HCT116 (cell line): ENCODE data around the gene DLK1. TPM values are rescaled to one million over a fixed set of nuclear protein-coding genes. Genes with fewer than 3 reads are reported as not detected.

Experiments used
- ATAC-seq: fragments of 200-7000 bp; cut with Tn5 transposase; 2 replicates; pipeline ENCODE4 v1.9.1; 2020; ENCODE audit warnings: mild to moderate bottlenecking, moderate library complexity
- BruUV-seq: library from RNA; stranded (reverse); fragments of 400-500 nt; replicated peaks from 2 replicates; lab custom pipeline; 2021; lab: Mats Ljungman, UMichigan
- CTCF ChIA-PET: fragments of 300-600 bp; sonication (Branson Sonifier 250); formaldehyde crosslinking; loops from one replicate; lab custom pipeline; 2021; ENCODE audit warnings: antibody characterized with exemption; lab: Charles Lee
- POLR2A ChIA-PET: fragments of 300-600, 350-600 bp; sonication (Branson Sonifier 250); formaldehyde crosslinking; loops from one replicate; lab custom pipeline; 2021; ENCODE audit warnings: antibody characterized with exemption; lab: Charles Lee
- RAD21 ChIA-PET, 2 experiments: fragments of 300-600 bp; sonication (Branson Sonifier 250); formaldehyde crosslinking; loops; one replicate each; lab custom pipeline; 2023; ENCODE audit warnings: low total read pairs in 2 of 2; ENCODE audit not compliant: uncharacterized antibody in 2 of 2, unreplicated experiment in 2 of 2, low non-redundant PET in 1 of 2; lab: Charles Lee
- DNase-seq: peaks from one replicate; pipeline ENCODE4 v3.0.0-alpha.2; 2010; ENCODE audit warnings: low read depth, low spot score
- H2AFZ ChIP-seq: fragments of 200-600 bp; shearing (Covaris generic), sonication (generic); 2 replicates; pipeline ENCODE4 v1.6.1; 2017; ENCODE audit warnings: low read depth, mixed run types, mixed read lengths, antibody characterized with exemption, low read length; ENCODE audit not compliant: poor library complexity, severe bottlenecking
- H3K27ac ChIP-seq: 2 replicates; pipeline ENCODE4 v1.5.1; 2012; ENCODE audit warnings: low read depth, low read length
- H3K27me3 ChIP-seq: fragments of 200-600 bp; sonication (generic); 2 replicates; pipeline ENCODE4 v1.6.1; 2016; ENCODE audit warnings: mixed run types, low read length, mixed read lengths; ENCODE audit not compliant: insufficient read depth
- H3K36me3 ChIP-seq, 2 experiments: fragments of 200-500 bp in 1 of 2; fragments of 200-600 bp in 1 of 2; sonication (Bioruptor generic) in 1 of 2; sonication (generic) in 1 of 2; 2 replicates each; pipeline versions ENCODE4 v1.5.1 to v1.6.1; 2014 to 2016; ENCODE audit warnings: low read length in 2 of 2, inconsistent platforms in 1 of 2, mixed read lengths in 1 of 2, mixed run types in 1 of 2; ENCODE audit not compliant: insufficient read depth in 2 of 2, control insufficient read depth in 1 of 2
- H3K4me1 ChIP-seq, 2 experiments: fragments of 200-600 bp in 1 of 2; sonication (generic) in 1 of 2; 2 replicates each; pipeline versions ENCODE4 v1.5.1 to v1.6.1; 2012 to 2017; ENCODE audit warnings: low read length in 2 of 2, inconsistent platforms in 1 of 2, mild to moderate bottlenecking in 1 of 2, mixed read lengths in 1 of 2, mixed run types in 1 of 2, moderate library complexity in 1 of 2; ENCODE audit not compliant: insufficient read depth in 2 of 2, control insufficient read depth in 1 of 2
- H3K4me2 ChIP-seq: fragments of 200-600 bp; sonication (generic); 2 replicates; pipeline ENCODE4 v1.6.1; 2017; ENCODE audit warnings: mixed run types, low read length, mixed read lengths
- H3K4me3 ChIP-seq, 2 experiments: fragments of 200-600 bp in 1 of 2; sonication (generic) in 1 of 2; replicated peaks in 1 of 2; 2 replicates each; pipeline ENCODE4 v1.5.1; 2011 to 2016; ENCODE audit warnings: low read length in 2 of 2, control low read depth in 1 of 2, low read depth in 1 of 2, mild to moderate bottlenecking in 1 of 2, mixed read lengths in 1 of 2, mixed run types in 1 of 2
- H3K79me2 ChIP-seq: fragments of 200-600 bp; sonication (generic); 2 replicates; pipeline ENCODE4 v1.6.1; 2017; ENCODE audit warnings: mild to moderate bottlenecking, mixed run types, low read length, moderate library complexity, mixed read lengths; ENCODE audit not compliant: insufficient read depth
- H3K9ac ChIP-seq: fragments of 200-600 bp; sonication (generic); 2 replicates; pipeline ENCODE4 v1.6.1; 2016; ENCODE audit warnings: low read length, mixed read lengths
- H3K9me2 ChIP-seq: fragments of 200-600 bp; sonication (generic), shearing (Covaris generic); 2 replicates; pipeline ENCODE4 v1.6.1; 2017; ENCODE audit warnings: mixed run types, mild to moderate bottlenecking, moderate library complexity; ENCODE audit not compliant: insufficient read depth
- H3K9me3 ChIP-seq, 2 experiments: fragments of 200-500 bp in 1 of 2; fragments of 200-600 bp in 1 of 2; sonication (Bioruptor generic) in 1 of 2; sonication (generic) in 1 of 2; 2 replicates each; pipeline ENCODE4 v1.6.1; 2014 to 2017; ENCODE audit warnings: low read length in 2 of 2, mixed read lengths in 2 of 2, inconsistent platforms in 1 of 2, low read depth in 1 of 2, mild to moderate bottlenecking in 1 of 2, mixed run types in 1 of 2, moderate library complexity in 1 of 2; ENCODE audit not compliant: control insufficient read depth in 1 of 2, insufficient read depth in 1 of 2
- H4K20me1 ChIP-seq: fragments of 200-600 bp; sonication (generic), shearing (Covaris generic); 2 replicates; pipeline ENCODE4 v1.6.1; 2017; ENCODE audit warnings: mixed run types, mild to moderate bottlenecking, moderate library complexity; ENCODE audit not compliant: insufficient read depth
- ATF3 ChIP-seq: IDR thresholded peaks from 2 replicates; pipeline ENCODE4 v1.6.1; 2012
- CEBPB ChIP-seq: IDR thresholded peaks from 2 replicates; pipeline ENCODE4 v1.6.1; 2012; ENCODE audit warnings: low read depth
- EGR1 ChIP-seq: IDR thresholded peaks from 2 replicates; pipeline ENCODE4 v1.6.1; 2012; ENCODE audit warnings: low read depth
- EZH2 ChIP-seq: fragments of 200-600 bp; sonication (generic); IDR thresholded peaks from 2 replicates; pipeline ENCODE4 v1.6.1; 2017; ENCODE audit warnings: antibody characterized with exemption, mixed run types
- FOSL1 ChIP-seq: IDR thresholded peaks from 2 replicates; pipeline ENCODE4 v1.6.1; 2012; ENCODE audit warnings: low read depth
- JUND ChIP-seq: IDR thresholded peaks from 2 replicates; pipeline ENCODE4 v1.6.1; 2012
- POLR2A ChIP-seq: IDR thresholded peaks from 2 replicates; pipeline ENCODE4 v1.7.0; 2011; ENCODE audit warnings: borderline replicate concordance; ENCODE audit not compliant: insufficient read depth, insufficient read length; ENCODE audit errors: extremely low read depth
- POLR2AphosphoS5 ChIP-seq: IDR thresholded peaks from 2 replicates; pipeline ENCODE4 v1.6.1; 2011; ENCODE audit warnings: mild to moderate bottlenecking, low read depth, low read length, moderate library complexity
- RAD21 ChIP-seq: IDR thresholded peaks from 2 replicates; pipeline ENCODE4 v1.6.1; 2012; ENCODE audit warnings: low read depth, mild to moderate bottlenecking
- SIN3A ChIP-seq: IDR thresholded peaks from 2 replicates; pipeline ENCODE4 v1.6.1; 2012; ENCODE audit warnings: low read depth
- TCF7L2 ChIP-seq: IDR thresholded peaks from 2 replicates; pipeline ENCODE4 v1.7.0; 2011; ENCODE audit warnings: borderline replicate concordance, inconsistent platforms; ENCODE audit not compliant: insufficient read depth, insufficient read length; ENCODE audit errors: extremely low read depth
- YY1 ChIP-seq: IDR thresholded peaks from 2 replicates; pipeline ENCODE4 v1.6.1; 2011; ENCODE audit warnings: low read length, low read depth, moderate library complexity, mild to moderate bottlenecking; ENCODE audit not compliant: insufficient replicate concordance; ENCODE audit errors: extremely low read depth
- ZBTB33 ChIP-seq: IDR thresholded peaks from 2 replicates; pipeline ENCODE4 v1.6.1; 2011; ENCODE audit warnings: mild to moderate bottlenecking, low read length, moderate library complexity; ENCODE audit not compliant: insufficient replicate concordance; ENCODE audit errors: extremely low read depth
- ZFX ChIP-seq: fragments of 450-650 bp; IDR thresholded peaks from 2 replicates; pipeline ENCODE4 v1.6.1; 2017
- intact Hi-C: fragments of 100-400 bp; cut with micrococcal nuclease; formaldehyde crosslinking; loops from 2 replicates; pipeline ENCODE4 v1.10.0; 2022
- total RNA-seq: library from RNA; stranded (reverse); gene quantifications from one replicate; pipeline ENCODE4 v1.2.1, GENCODE V29; 2021; ENCODE audit not compliant: unreplicated experiment
- TF ChIP-seq, protein P1 (sequence below), 3 experiments: fragments of 200-600 bp in 1 of 3; sonication (generic) in 1 of 3; IDR thresholded peaks in 2 of 3; conservative IDR thresholded peaks in 1 of 3; 2 replicates each; pipeline ENCODE4 v1.5.1; 2012 to 2017; ENCODE audit warnings: low read depth in 2 of 3, low read length in 2 of 3, antibody characterized with exemption in 1 of 3, borderline replicate concordance in 1 of 3, control low read depth in 1 of 3, mild to moderate bottlenecking in 1 of 3, mixed read lengths in 1 of 3, mixed run types in 1 of 3, moderate library complexity in 1 of 3; ENCODE audit not compliant: insufficient read depth in 1 of 3
- TF ChIP-seq, protein P2 (sequence below): IDR thresholded peaks from 2 replicates; pipeline ENCODE4 v1.6.1; 2012; ENCODE audit warnings: low read depth
- TF ChIP-seq, protein P3 (sequence below): IDR thresholded peaks from 2 replicates; pipeline ENCODE4 v1.6.1; 2012

Gene DLK1
- total RNA-seq, 1 experiment from 2014 or later, result 1.5 TPM

DNA sequence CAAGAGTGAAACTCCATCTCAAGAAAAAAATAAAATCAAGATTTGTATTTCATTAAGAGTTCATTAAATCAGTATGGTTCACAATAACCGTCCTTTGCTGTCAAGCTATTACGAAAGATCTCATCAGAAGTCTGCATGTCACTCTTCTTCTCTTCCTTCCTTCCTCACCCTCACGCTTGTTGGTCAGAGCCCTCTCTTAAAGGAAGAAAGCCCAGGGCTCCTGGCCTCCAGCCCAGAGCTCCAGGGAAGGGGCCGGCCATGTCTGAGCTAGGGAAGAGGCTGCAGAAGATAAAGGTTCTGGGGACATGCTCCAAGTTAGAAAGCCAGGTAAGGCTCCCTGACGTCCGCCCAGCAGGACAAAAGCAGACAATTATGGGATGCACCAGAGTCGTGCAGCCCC lies 43.1 kb upstream of the DLK1 start:
- Histone ChIP-seq H3K9me3 (no peaks in the 10 kb centered on the region), H3K9me2 (no peaks in the 10 kb centered on the region), H3K4me2 (no peak overlapping the region), H3K4me1 (peaks cover 4 to 26% of the 10 kb centered on the region in 2 experiments), H3K27ac (no peak overlapping the region), H3K27me3 (no peaks in the 10 kb centered on the region), H4K20me1 (no peaks in the 10 kb centered on the region), H3K79me2 (no peaks in the 10 kb centered on the region), H3K4me3 (no peak overlapping the region), H2AFZ (no peak overlapping the region), H3K9ac (no peak overlapping the region), H3K36me3 (no peaks in the 10 kb centered on the region)
- POLR2A ChIA-PET, result interaction anchor here (0.8 kb wide), 1 partner anchor 10 kb away, joined by 3 read pairs; no protein-coding TSS in a partner anchor
- TF ChIP-seq ATF3, result no peak
- no peak for TF ChIP-seq EZH2
- TF ChIP-seq POLR2A, result no peak
- no peak for TF ChIP-seq JUND
- no peak for TF ChIP-seq CEBPB
- TF ChIP-seq TCF7L2, result no peak
- no peak for TF ChIP-seq FOSL1
- TF ChIP-seq, protein P1, sequence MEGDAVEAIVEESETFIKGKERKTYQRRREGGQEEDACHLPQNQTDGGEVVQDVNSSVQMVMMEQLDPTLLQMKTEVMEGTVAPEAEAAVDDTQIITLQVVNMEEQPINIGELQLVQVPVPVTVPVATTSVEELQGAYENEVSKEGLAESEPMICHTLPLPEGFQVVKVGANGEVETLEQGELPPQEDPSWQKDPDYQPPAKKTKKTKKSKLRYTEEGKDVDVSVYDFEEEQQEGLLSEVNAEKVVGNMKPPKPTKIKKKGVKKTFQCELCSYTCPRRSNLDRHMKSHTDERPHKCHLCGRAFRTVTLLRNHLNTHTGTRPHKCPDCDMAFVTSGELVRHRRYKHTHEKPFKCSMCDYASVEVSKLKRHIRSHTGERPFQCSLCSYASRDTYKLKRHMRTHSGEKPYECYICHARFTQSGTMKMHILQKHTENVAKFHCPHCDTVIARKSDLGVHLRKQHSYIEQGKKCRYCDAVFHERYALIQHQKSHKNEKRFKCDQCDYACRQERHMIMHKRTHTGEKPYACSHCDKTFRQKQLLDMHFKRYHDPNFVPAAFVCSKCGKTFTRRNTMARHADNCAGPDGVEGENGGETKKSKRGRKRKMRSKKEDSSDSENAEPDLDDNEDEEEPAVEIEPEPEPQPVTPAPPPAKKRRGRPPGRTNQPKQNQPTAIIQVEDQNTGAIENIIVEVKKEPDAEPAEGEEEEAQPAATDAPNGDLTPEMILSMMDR (IDR thresholded peaks at IDR 0.05 in 2 of 3, conservative IDR thresholded peaks at IDR 0.05 in 1 of 3; ENCODE audit: borderline replicate concordance in 1 of 3, insufficient read depth in 1 of 3, low read depth in 2 of 3, low read length in 2 of 3), result no peak
- TF ChIP-seq ZBTB33, result no peak
- no peak for TF ChIP-seq SIN3A
- TF ChIP-seq, protein P2, sequence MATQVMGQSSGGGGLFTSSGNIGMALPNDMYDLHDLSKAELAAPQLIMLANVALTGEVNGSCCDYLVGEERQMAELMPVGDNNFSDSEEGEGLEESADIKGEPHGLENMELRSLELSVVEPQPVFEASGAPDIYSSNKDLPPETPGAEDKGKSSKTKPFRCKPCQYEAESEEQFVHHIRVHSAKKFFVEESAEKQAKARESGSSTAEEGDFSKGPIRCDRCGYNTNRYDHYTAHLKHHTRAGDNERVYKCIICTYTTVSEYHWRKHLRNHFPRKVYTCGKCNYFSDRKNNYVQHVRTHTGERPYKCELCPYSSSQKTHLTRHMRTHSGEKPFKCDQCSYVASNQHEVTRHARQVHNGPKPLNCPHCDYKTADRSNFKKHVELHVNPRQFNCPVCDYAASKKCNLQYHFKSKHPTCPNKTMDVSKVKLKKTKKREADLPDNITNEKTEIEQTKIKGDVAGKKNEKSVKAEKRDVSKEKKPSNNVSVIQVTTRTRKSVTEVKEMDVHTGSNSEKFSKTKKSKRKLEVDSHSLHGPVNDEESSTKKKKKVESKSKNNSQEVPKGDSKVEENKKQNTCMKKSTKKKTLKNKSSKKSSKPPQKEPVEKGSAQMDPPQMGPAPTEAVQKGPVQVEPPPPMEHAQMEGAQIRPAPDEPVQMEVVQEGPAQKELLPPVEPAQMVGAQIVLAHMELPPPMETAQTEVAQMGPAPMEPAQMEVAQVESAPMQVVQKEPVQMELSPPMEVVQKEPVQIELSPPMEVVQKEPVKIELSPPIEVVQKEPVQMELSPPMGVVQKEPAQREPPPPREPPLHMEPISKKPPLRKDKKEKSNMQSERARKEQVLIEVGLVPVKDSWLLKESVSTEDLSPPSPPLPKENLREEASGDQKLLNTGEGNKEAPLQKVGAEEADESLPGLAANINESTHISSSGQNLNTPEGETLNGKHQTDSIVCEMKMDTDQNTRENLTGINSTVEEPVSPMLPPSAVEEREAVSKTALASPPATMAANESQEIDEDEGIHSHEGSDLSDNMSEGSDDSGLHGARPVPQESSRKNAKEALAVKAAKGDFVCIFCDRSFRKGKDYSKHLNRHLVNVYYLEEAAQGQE, result no peak
- TF ChIP-seq EGR1, result no peak
- TF ChIP-seq ZFX, result no peak
- no peak for TF ChIP-seq RAD21
- no peak for TF ChIP-seq YY1
- TF ChIP-seq POLR2AphosphoS5, result no peak
- TF ChIP-seq, protein P3, sequence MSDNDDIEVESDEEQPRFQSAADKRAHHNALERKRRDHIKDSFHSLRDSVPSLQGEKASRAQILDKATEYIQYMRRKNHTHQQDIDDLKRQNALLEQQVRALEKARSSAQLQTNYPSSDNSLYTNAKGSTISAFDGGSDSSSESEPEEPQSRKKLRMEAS, result no peak
- DNase-seq (no peak), ATAC-seq (no peak)
- RAD21 ChIA-PET, result no interaction called here
- CTCF ChIA-PET, result no interaction called here
- intact Hi-C loops, result no loop called here
- BruUV-seq, result no TSS peak
